Pancreas (tissue), 10 donors: ENCODE results near the gene MMAB. TPM values are rescaled to one million over a fixed set of nuclear protein-coding genes. Genes with fewer than 3 reads are reported as not detected.

Experiments
- ATAC-seq, 4 donors: fragments of 200-7000 bp; cut with Tn5 transposase; one replicate each; pipeline versions ENCODE4 v1.8.0 to v1.9.1; 2020; ENCODE audit warnings: mild to moderate bottlenecking in 4 of 4, moderate library complexity in 4 of 4
- DNase-seq, 6 donors: peaks; one replicate each; pipeline ENCODE4 v3.0.0-alpha.2; 2020
- FAIRE-seq: peaks from 2 replicates; lab custom pipeline; 2012; peaks lifted over from hg19 to GRCh38; lab: Jason Lieb, UNC
- H3K27ac ChIP-seq, 4 donors: fragments of 200-600 bp; sonication (generic); 1 replicate in 3 of 4; 2 replicates in 1 of 4; pipeline versions ENCODE4 v1.5.0 to v1.8.0; 2020
- H3K27me3 ChIP-seq, 4 donors: fragments of 200-600 bp; one replicate each; pipeline ENCODE4 v1.8.0; 2021
- H3K36me3 ChIP-seq, 3 donors: fragments of 200-600 bp; sonication (generic) in 1 of 3; one replicate each; pipeline versions ENCODE4 v1.5.0 to v1.8.0; 2020 to 2021
- H3K4me1 ChIP-seq, 3 donors: fragments of 200-600 bp; one replicate each; pipeline ENCODE4 v1.8.0; 2021
- H3K4me3 ChIP-seq, 4 donors: fragments of 200-600 bp; sonication (generic) in 2 of 4; one replicate each; pipeline versions ENCODE4 v1.5.0 to v1.8.0; 2020 to 2021
- H3K9me3 ChIP-seq, 4 donors: fragments of 200-600 bp; one replicate each; pipeline ENCODE4 v1.8.0; 2021
- CTCF ChIP-seq, 4 donors: fragments of 200-600 bp; sonication (generic) in 3 of 4; IDR thresholded peaks; one replicate each; pipeline versions ENCODE4 v1.5.0 to v1.8.0; 2021; ENCODE audit warnings: antibody characterized with exemption in 4 of 4
- WGBS, 2 donors: extraction: QIAGEN DNeasy Blood & Tissue Kit; methylation state at CpG; one replicate each; pipeline ENCODE4 v1.1.7; 2013; 5-methylcytosine and 5-hydroxymethylcytosine counted together
- intact Hi-C, 3 donors: fragments of 100-400 bp; cut with DNase I; formaldehyde crosslinking; loops; one replicate each; pipeline versions ENCODE4 v1.11.1 to v1.14.2; 2022
- polyA plus RNA-seq, 2 donors: library from polyadenylated mRNA; stranded (reverse); fragments of 200-250 nt; gene quantifications; one replicate each; pipeline ENCODE4 v1.2.3, GENCODE V29; 2013
- total RNA-seq, 6 donors: library from RNA; stranded (reverse); fragmentation: NEBNext Ultra II Directional in 4 of 6; extraction: Animal tissue kit (Norgen Biotek cat#: 25700) in 4 of 6; gene quantifications; one replicate each; pipeline versions ENCODE4 v1.2.1 to v1.2.4, GENCODE V29; 2021 to 2023
- donor health status: healthy with polysubstance abuse.
- donor health status: DM: no; HTN: no; CAD: no; lungs with moderate emphysema.
- donor health status: DM: no; HTN: no; CAD: no.
- donor health status: control.
- donor health status: control.
- donor health status: Bipolar disorder and iron deficiency.
- donor health status: DM: yes; HTN: yes; CAD: no.
- donor health status: DM: no; HTN: no; CAD: no.
- donor health status: DM: no; HTN: no; CAD: no.
- donor health status: DM: yes; HTN: yes; CAD: no.

The MMAB gene
- total and polyA plus RNA-seq, 8 donors, result 15.6 to 40.6 (median 21.0) TPM

DNA sequence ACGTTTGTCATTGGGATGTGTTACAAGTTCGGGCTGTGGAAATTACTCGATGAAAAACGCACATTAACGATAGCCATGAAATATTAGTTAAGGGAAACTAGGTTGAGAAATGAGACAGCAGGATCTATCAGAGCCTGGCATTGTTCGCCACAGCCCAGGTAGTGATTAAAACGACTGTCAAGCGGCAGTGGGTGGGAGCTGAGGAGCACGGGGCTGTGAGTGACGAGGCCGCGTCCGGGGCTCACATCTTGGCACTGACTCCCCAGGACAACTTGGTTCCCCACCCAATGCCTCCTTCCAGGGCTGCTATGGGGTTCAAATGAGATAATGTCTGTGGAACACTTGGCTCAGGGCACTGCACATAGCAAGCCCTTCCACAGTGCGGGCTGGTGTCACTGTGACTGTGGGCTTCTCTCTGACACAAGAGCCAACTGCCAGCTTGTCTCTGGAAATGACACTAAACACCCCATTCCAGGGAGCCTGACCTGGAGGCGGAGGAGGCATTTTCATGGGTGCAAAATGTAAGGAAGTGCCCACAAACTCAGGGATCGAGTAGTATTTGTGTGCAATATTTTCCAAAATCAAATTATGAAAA, 19.3 kb downstream of the MMAB start:
- no peak overlapping the region for H3K4me3 ChIP-seq
- intact Hi-C loops, result no loop called here
- ATAC-seq (peak in 2 of 4 donors; percentile 22 to 36), FAIRE-seq (no peak), DNase-seq (no peak)
- no peak overlapping the region for H3K27ac ChIP-seq
- H3K4me1 ChIP-seq, result no peaks in the 10 kb centered on the region
- H3K36me3 ChIP-seq, result no peaks in the 10 kb centered on the region
- H3K9me3 ChIP-seq, result no peaks in the 10 kb centered on the region
- H3K27me3 ChIP-seq, result peaks cover 0 to 2% (median 0%) of the 10 kb centered on the region in 4 donors
- WGBS, 2 donors, result 10 to 13% methylated on average over 16 of the region's 16 CpGs
- TF ChIP-seq CTCF (IDR thresholded peaks at IDR 0.05), result no peak

- DNase-seq, result no peak
Observed at GRCh38 chr12:109553483-109553882, 19.8 kb downstream of the MMAB start.

DNA sequence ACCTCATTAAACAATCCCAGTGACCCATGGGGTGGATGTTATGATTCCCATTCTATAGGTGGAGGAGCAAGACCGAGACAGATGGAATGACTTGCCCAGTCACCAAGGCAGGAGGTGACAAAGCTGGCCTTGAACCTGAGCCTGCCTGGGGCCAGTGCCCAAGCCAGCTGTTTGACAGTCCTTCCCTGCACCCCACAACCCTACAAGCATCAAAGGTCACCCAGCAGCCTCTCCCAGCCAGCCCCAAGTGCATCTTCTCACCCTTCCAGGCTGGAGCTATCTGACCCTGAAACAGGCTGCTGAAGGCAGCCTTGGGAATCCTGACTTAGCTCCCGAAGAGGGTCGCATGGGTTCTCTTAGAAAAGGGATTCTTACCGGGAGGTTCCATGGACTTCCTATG, 20.3 kb downstream of the MMAB start:
- ATAC-seq (no peak), DNase-seq (peak in 1 of 6 donors; percentile 7), FAIRE-seq (no peak)
- no peaks in the 10 kb centered on the region for H3K9me3 ChIP-seq
- intact Hi-C loops, result no loop called here
- no peak overlapping the region for H3K27ac ChIP-seq
- H3K27me3 ChIP-seq, result peaks cover 0 to 3% (median 0%) of the 10 kb centered on the region in 4 donors
- TF ChIP-seq CTCF (IDR thresholded peaks at IDR 0.05), result no peak
- H3K4me1 ChIP-seq, result no peaks in the 10 kb centered on the region
- H3K36me3 ChIP-seq, result no peaks in the 10 kb centered on the region
- H3K4me3 ChIP-seq, result no peak overlapping the region
- WGBS, 2 donors, result 56 to 63% methylated on average over 4 of the region's 4 CpGs

More at GRCh38 chr12:109553483-109553882, 19.8 kb downstream of the MMAB start:
- no peak overlapping the region for H3K4me3 ChIP-seq
- TF ChIP-seq CTCF (IDR thresholded peaks at IDR 0.05), result no peak
- H3K36me3 ChIP-seq, result no peaks in the 10 kb centered on the region
- no peaks in the 10 kb centered on the region for H3K9me3 ChIP-seq
- no peaks in the 10 kb centered on the region for H3K4me1 ChIP-seq
- intact Hi-C loops, result no loop called here
- no peak for FAIRE-seq
- 73 to 75% methylated on average over 7 of the region's 7 CpGs for WGBS, 2 donors
- H3K27ac ChIP-seq, result no peak overlapping the region
- H3K27me3 ChIP-seq, result peaks cover 0 to 3% (median 0%) of the 10 kb centered on the region in 4 donors
- no peak for ATAC-seq

DNA sequence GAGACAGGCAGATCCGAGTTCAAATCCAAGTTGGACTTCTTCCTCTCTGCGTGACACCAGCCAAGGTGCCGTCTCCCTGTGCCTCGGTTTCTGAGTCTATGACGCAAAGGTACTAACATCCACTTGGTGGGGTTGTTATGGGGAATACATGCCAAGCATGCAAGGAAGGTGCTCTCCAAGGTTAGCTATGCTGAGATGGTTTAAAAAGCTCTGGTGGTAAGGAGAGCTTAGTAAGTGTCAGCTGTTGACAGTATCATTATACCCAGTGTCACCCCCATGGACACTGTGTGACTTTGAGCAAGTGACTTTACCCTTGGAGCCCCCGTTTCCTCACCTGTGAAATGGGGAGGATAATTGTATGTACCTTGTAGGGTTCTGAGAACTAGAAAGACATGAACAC, 22.2 kb downstream of the MMAB start:
- no peak for ATAC-seq
- no peaks in the 10 kb centered on the region for H3K36me3 ChIP-seq
- no peak for DNase-seq
- no peak for FAIRE-seq
- peaks cover 0 to 3% (median 0%) of the 10 kb centered on the region in 4 donors for H3K27me3 ChIP-seq
- H3K4me1 ChIP-seq, result no peaks in the 10 kb centered on the region
- intact Hi-C loops, result no loop called here
- WGBS, 2 donors, result 63 to 77% methylated on average over 6 of the region's 6 CpGs
- no peak for TF ChIP-seq CTCF (IDR thresholded peaks at IDR 0.05)
- H3K27ac ChIP-seq, result no peak overlapping the region
- no peaks in the 10 kb centered on the region for H3K9me3 ChIP-seq
- no peak overlapping the region for H3K4me3 ChIP-seq

DNA sequence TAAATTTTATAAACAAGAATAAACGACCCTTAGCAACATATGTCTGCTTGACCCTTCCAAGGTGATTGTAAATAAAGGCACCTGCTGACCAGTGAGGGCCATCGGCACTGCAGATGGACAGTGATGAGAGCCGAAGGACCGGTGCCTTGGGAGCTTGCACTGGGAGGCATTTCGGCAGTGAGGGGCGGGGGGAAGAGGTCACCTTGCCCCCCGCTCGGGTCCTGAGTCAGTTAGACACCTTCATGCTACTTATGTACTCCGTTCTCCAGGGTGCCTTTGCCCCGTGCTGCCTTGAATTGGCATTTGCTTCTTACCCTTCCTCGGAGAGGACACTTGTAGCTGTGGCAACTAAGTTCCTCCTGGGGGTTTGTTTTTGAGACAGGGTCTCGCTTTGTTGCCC, 23.0 kb downstream of the MMAB start:
- no peaks in the 10 kb centered on the region for H3K36me3 ChIP-seq
- no peak for DNase-seq
- no peak overlapping the region for H3K27ac ChIP-seq
- no peak for FAIRE-seq
- no peak for ATAC-seq
- peaks cover 0 to 3% (median 0%) of the 10 kb centered on the region in 4 donors for H3K27me3 ChIP-seq
- H3K9me3 ChIP-seq, result no peaks in the 10 kb centered on the region
- intact Hi-C loops, result no loop called here
- whole genome bisulfite sequencing, 2 donors, result 54 to 66% methylated on average over 12 of the region's 12 CpGs
- H3K4me1 ChIP-seq, result no peaks in the 10 kb centered on the region
- no peak overlapping the region for H3K4me3 ChIP-seq
- TF ChIP-seq CTCF (IDR thresholded peaks at IDR 0.05), result no peak
